ENCODE data around the gene RFPL3.
"Not testable (repeated sequence)": the region's sequence is repeated elsewhere in the genome, so short reads cannot be mapped to it uniquely, and the experiment has no call there.

- not testable (repeated sequence) for TF ChIP-seq CTCF (IDR thresholded peaks at IDR 0.05); REST (IDR thresholded peaks at IDR 0.05; ENCODE audit: insufficient read depth in 1 of 2, low read depth in 2 of 2, low read length in 1 of 2); TCF7L2 (IDR thresholded peaks at IDR 0.05; ENCODE audit: low read depth, low read length); POLR2AphosphoS5 (IDR thresholded peaks at IDR 0.05; ENCODE audit: low read depth, low read length); SIN3A (IDR thresholded peaks at IDR 0.05; ENCODE audit: borderline replicate concordance, insufficient read depth, low read depth, low read length)
These were observed 2.4 kb downstream of the RFPL3 start for GRCh38 chr22:32360096-32360495.
